Ovary (tissue), 9 donors: ENCODE measurements around the gene SLC41A3. TPM values are rescaled to one million over a fixed set of nuclear protein-coding genes. Genes with fewer than 3 reads are reported as not detected.

Experiments
- DNase-seq, 5 donors: peaks; one replicate each; pipeline ENCODE4 v3.0.0-alpha.2; 2019 to 2020
- H3K27ac ChIP-seq, 2 donors: fragments of 200-600 bp; one replicate each; pipeline versions ENCODE4 v1.5.1 to v1.8.0; 2019 to 2022
- H3K27me3 ChIP-seq: fragments of 200-600 bp; one replicate; pipeline ENCODE4 v1.8.0; 2022
- H3K36me3 ChIP-seq: fragments of 200-600 bp; sonication (generic); one replicate; pipeline ENCODE4 v1.5.1; 2019
- H3K4me1 ChIP-seq: one replicate; pipeline ENCODE4 v1.8.1; 2013; ENCODE audit warnings: mild to moderate bottlenecking, moderate library complexity; ENCODE audit not compliant: insufficient read depth
- H3K4me3 ChIP-seq: fragments of 200-600 bp; sonication (generic); one replicate; pipeline ENCODE4 v1.5.1; 2017
- H3K9me3 ChIP-seq, 2 donors: fragments of 200-600 bp in 1 of 2; sonication (generic) in 1 of 2; one replicate each; pipeline versions ENCODE4 v1.5.1 to v1.8.1; 2013 to 2019; ENCODE audit warnings: mild to moderate bottlenecking in 1 of 2, moderate library complexity in 1 of 2
- EP300 ChIP-seq: sonication (generic); formaldehyde crosslinking; IDR thresholded peaks from one replicate; pipeline ENCODE4 v1.6.1; 2017; ENCODE audit warnings: antibody characterized with exemption
- POLR2A ChIP-seq: fragments of 450-650 bp; IDR thresholded peaks from one replicate; pipeline ENCODE4 v1.6.1; 2017; ENCODE audit warnings: antibody characterized with exemption, mild to moderate bottlenecking, moderate library complexity
- WGBS, 3 donors: extraction: QIAGEN DNeasy Blood & Tissue Kit in 1 of 3; methylation state at CpG; one replicate each; pipeline versions ENCODE4 v1.1.5 to v1.1.7; 2013 to 2017; 5-methylcytosine and 5-hydroxymethylcytosine counted together
- intact Hi-C, 4 donors: fragments of 100-400 bp; cut with DNase I; formaldehyde crosslinking; loops; one replicate each; pipeline versions ENCODE4 v1.11.0 to v1.15.1; 2022 to 2023
- polyA plus RNA-seq, 2 donors: library from polyadenylated mRNA; stranded (reverse); fragments of 200-250 nt in 1 of 2; fragments of 350-450 nt in 1 of 2; fragmentation: Illumina TruSeq in 1 of 2; extraction: RNeasy Lipid Tissue Mini Kit (QIAGEN cat#74804) in 1 of 2; gene quantifications; one replicate each; pipeline ENCODE4 v1.2.3, GENCODE V29; 2013 to 2014
- total RNA-seq, 7 donors: library from RNA; depleted of rRNA in 2 of 7; stranded (reverse); fragments of >200 nt in 2 of 7; fragmentation: NEBNext Ultra II Directional in 3 of 7; extraction: Animal tissue kit (Norgen Biotek cat#: 25700) in 3 of 7; gene quantifications; one replicate each; pipeline versions ENCODE4 v1.1.0 to v1.2.4, GENCODE V29; 2016 to 2023
- TF ChIP-seq, protein P1 (sequence below), 3 donors: fragments of 450-650 bp in 2 of 3; fragments of 200-600 bp in 1 of 3; IDR thresholded peaks; one replicate each; pipeline versions ENCODE4 v1.5.1 to v1.8.0; 2016 to 2022; ENCODE audit warnings: antibody characterized with exemption in 3 of 3, mild to moderate bottlenecking in 1 of 3
- donor health status: DM: no; HTN: no; CAD: no; lungs with moderate emphysema.
- donor health status: DM: no; HTN: no; CAD: no.
- donor health status: Bipolar disorder and iron deficiency.
- donor health status: DM: yes; HTN: yes; CAD: no.
- donor health status: DM: no; HTN: no; CAD: no.
- donor health status: DM: yes; HTN: yes; CAD: no.

The SLC41A3 gene
- total and polyA plus RNA-seq, 9 donors, result 58.1 to 107 (median 77.7) TPM

- TF ChIP-seq EP300 (no peak), POLR2A (no peak)
- TF ChIP-seq, protein P1, sequence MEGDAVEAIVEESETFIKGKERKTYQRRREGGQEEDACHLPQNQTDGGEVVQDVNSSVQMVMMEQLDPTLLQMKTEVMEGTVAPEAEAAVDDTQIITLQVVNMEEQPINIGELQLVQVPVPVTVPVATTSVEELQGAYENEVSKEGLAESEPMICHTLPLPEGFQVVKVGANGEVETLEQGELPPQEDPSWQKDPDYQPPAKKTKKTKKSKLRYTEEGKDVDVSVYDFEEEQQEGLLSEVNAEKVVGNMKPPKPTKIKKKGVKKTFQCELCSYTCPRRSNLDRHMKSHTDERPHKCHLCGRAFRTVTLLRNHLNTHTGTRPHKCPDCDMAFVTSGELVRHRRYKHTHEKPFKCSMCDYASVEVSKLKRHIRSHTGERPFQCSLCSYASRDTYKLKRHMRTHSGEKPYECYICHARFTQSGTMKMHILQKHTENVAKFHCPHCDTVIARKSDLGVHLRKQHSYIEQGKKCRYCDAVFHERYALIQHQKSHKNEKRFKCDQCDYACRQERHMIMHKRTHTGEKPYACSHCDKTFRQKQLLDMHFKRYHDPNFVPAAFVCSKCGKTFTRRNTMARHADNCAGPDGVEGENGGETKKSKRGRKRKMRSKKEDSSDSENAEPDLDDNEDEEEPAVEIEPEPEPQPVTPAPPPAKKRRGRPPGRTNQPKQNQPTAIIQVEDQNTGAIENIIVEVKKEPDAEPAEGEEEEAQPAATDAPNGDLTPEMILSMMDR (IDR thresholded peaks at IDR 0.05), result no peak
- Histone ChIP-seq H3K27me3 (no peaks in the 10 kb centered on the region), H3K27ac (no peak overlapping the region), H3K9me3 (no peaks in the 10 kb centered on the region), H3K36me3 (no peaks in the 10 kb centered on the region), H3K4me1 (no peaks in the 10 kb centered on the region), H3K4me3 (no peak overlapping the region)
- intact Hi-C loops, result no loop called here
- WGBS, 3 donors, result 87 to 96% (median 87%) methylated on average over 3 of the region's 3 CpGs
- no peak for DNase-seq
Measured at GRCh38 chr3:126009181-126009580, 74.7 kb downstream of the SLC41A3 start.

- DNase-seq, result no peak
- Histone ChIP-seq H3K9me3 (no peaks in the 10 kb centered on the region), H3K27ac (no peak overlapping the region), H3K4me3 (no peak overlapping the region), H3K36me3 (no peaks in the 10 kb centered on the region), H3K4me1 (no peaks in the 10 kb centered on the region), H3K27me3 (no peaks in the 10 kb centered on the region)
- TF ChIP-seq POLR2A (no peak), EP300 (no peak)
- TF ChIP-seq, protein P1 (IDR thresholded peaks at IDR 0.05), result no peak
- intact Hi-C loops, result no loop called here
- WGBS, 3 donors, result 94 to 95% (median 95%) methylated on average over 3 of the region's 3 CpGs
Measured at GRCh38 chr3:126008219-126008618, 75.7 kb downstream of the SLC41A3 start.

DNA sequence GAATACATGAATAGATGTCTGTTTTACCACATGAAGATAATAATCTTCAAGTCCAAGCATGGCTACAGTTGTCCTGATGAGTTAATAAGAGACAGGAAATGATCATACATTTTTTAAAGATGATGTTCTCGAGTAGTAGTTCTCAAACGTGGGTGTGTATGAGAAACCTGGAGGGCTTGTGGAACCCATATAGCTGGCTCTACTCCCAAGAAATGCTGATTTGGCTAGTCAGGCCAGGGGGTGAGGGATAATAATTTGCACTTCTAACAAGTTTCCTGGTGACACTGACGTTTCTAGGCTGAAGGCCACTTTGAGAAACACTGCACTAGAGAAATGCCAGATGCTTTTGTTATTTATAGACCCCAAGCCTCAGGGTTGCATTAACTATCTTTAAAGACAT lies 78.0 kb downstream of the SLC41A3 start:
- TF ChIP-seq, protein P1 (IDR thresholded peaks at IDR 0.05), result no peak
- no peak for TF ChIP-seq POLR2A
- no peak for TF ChIP-seq EP300
- no peaks in the 10 kb centered on the region for H3K36me3 ChIP-seq
- H3K9me3 ChIP-seq, result no peaks in the 10 kb centered on the region
- intact Hi-C loops, result no loop called here
- H3K27me3 ChIP-seq, result no peaks in the 10 kb centered on the region
- H3K27ac ChIP-seq, result no peak overlapping the region
- H3K4me3 ChIP-seq, result no peak overlapping the region
- H3K4me1 ChIP-seq, result no peaks in the 10 kb centered on the region
- no peak for DNase-seq
- WGBS, 3 donors, result 12 to 18% (median 15%) methylated on average over 3 of the region's 3 CpGs

GRCh38 chr3:126004692-126005091 lies 79.2 kb downstream of the SLC41A3 start:
- Histone ChIP-seq H3K27me3 (no peaks in the 10 kb centered on the region), H3K9me3 (no peaks in the 10 kb centered on the region), H3K4me3 (no peak overlapping the region), H3K4me1 (no peaks in the 10 kb centered on the region), H3K27ac (no peak overlapping the region), H3K36me3 (no peaks in the 10 kb centered on the region)
- TF ChIP-seq, protein P1 (IDR thresholded peaks at IDR 0.05), result no peak
- no peak for TF ChIP-seq EP300
- no peak for TF ChIP-seq POLR2A
- intact Hi-C loops, result no loop called here
- no peak for DNase-seq
- WGBS, 3 donors, result 82 to 94% (median 94%) methylated on average over 7 of the region's 7 CpGs
